GM12878 (cell line): Measurements from ENCODE around the gene NIPSNAP3A. TPM values are rescaled to one million over a fixed set of nuclear protein-coding genes. Genes with fewer than 3 reads are reported as not detected.

ENCODE experiments used
- ATAC-seq: fragments of 200-7000 bp; cut with Tn5 transposase; 3 replicates; pipeline ENCODE4 v1.9.1; 2020; ENCODE audit warnings: mild to moderate bottlenecking, moderate library complexity
- BruUV-seq: library from RNA; stranded (reverse); fragments of 400-500 nt; replicated peaks from 2 replicates; lab custom pipeline; 2021; lab: Mats Ljungman, UMichigan
- CTCF ChIA-PET: fragments of 300-600 bp; sonication (Branson Sonifier 250); formaldehyde crosslinking; extraction: SDS; loops from one replicate; lab custom pipeline; 2021; ENCODE audit warnings: inconsistent platforms; lab: Yijun Ruan, JAX
- POLR2A ChIA-PET: fragments of 350-600 bp; formaldehyde crosslinking; extraction: SDS; loops from one replicate; lab custom pipeline; 2021; ENCODE audit warnings: inconsistent platforms; lab: Charles Lee
- RAD21 ChIA-PET: fragments of 300-600 bp; sonication (Branson Sonifier 250); formaldehyde crosslinking; loops from one replicate; lab custom pipeline; 2023; ENCODE audit warnings: antibody characterized with exemption; ENCODE audit not compliant: unreplicated experiment; lab: Charles Lee
- SMC1A ChIA-PET: fragments of 300-600 bp; sonication (Branson Sonifier 250); formaldehyde crosslinking; loops from one replicate; lab custom pipeline; 2023; ENCODE audit not compliant: unreplicated experiment, uncharacterized antibody; lab: Charles Lee
- DNase-seq: peaks from one replicate; pipeline ENCODE4 v3.0.0-alpha.2; 2011; ENCODE audit warnings: low read depth, low spot score
- FAIRE-seq: peaks from 3 replicates; lab custom pipeline; 2011; peaks lifted over from hg19 to GRCh38; lab: Jason Lieb, UNC
- H2AFZ ChIP-seq: 2 replicates; pipeline ENCODE4 v1.6.0; 2011; ENCODE audit warnings: low read depth, low read length, control low read depth; ENCODE audit not compliant: control insufficient read depth
- H3K27ac ChIP-seq: 2 replicates; pipeline ENCODE4 v1.5.1; 2011; ENCODE audit warnings: control low read depth; ENCODE audit not compliant: control insufficient read depth, insufficient read depth
- H3K27me3 ChIP-seq, 2 experiments: replicated peaks in 1 of 2; 2 replicates each; pipeline versions ENCODE4 v1.6.0 to v1.6.1; 2011; ENCODE audit warnings: low read length in 1 of 2; ENCODE audit not compliant: control insufficient read depth in 2 of 2, insufficient read depth in 2 of 2
- H3K36me3 ChIP-seq, 2 experiments: 2 replicates each; pipeline ENCODE4 v1.5.1; 2011; ENCODE audit warnings: low read length in 1 of 2; ENCODE audit not compliant: control insufficient read depth in 2 of 2, insufficient read depth in 2 of 2
- H3K4me1 ChIP-seq: 2 replicates; pipeline ENCODE4 v1.6.1; 2011; ENCODE audit warnings: mild to moderate bottlenecking, low read length, moderate library complexity, mixed read lengths; ENCODE audit not compliant: control insufficient read depth, insufficient read depth
- H3K4me2 ChIP-seq: 2 replicates; pipeline ENCODE4 v1.6.0; 2011; ENCODE audit warnings: control low read depth; ENCODE audit not compliant: control insufficient read depth, insufficient read depth
- H3K4me3 ChIP-seq: fragments of 200-600 bp; sonication (generic); 2 replicates; pipeline ENCODE4 v1.5.1; 2016
- H3K79me2 ChIP-seq: 2 replicates; pipeline ENCODE4 v1.6.0; 2011; ENCODE audit warnings: low read length; ENCODE audit not compliant: control insufficient read depth, insufficient read depth
- H3K9ac ChIP-seq: 2 replicates; pipeline ENCODE4 v1.8.0; 2011; ENCODE audit warnings: low read length, control low read depth, mixed read lengths; ENCODE audit not compliant: control insufficient read depth, insufficient read depth
- H3K9me3 ChIP-seq: replicated peaks from 3 replicates; pipeline ENCODE4 v1.5.1; 2011; ENCODE audit warnings: mild to moderate bottlenecking, low read length; ENCODE audit not compliant: control insufficient read depth, insufficient read depth
- H4K20me1 ChIP-seq: 2 replicates; pipeline ENCODE4 v1.6.0; 2011; ENCODE audit not compliant: control insufficient read depth, insufficient read depth
- BACH1 ChIP-seq: fragments of 450-650 bp; IDR thresholded peaks from 2 replicates; pipeline ENCODE4 v1.6.1; 2017; ENCODE audit warnings: mild to moderate bottlenecking, borderline replicate concordance
- BHLHE40 ChIP-seq, 2 experiments: fragments of 450-650 bp in 1 of 2; IDR thresholded peaks; 2 replicates each; pipeline ENCODE4 v1.6.1; 2011 to 2017; ENCODE audit warnings: low read depth in 2 of 2, borderline replicate concordance in 1 of 2, improper control_type of control experiment in 1 of 2, low read length in 1 of 2, mild to moderate bottlenecking in 1 of 2
- CBFB ChIP-seq: IDR thresholded peaks from 2 replicates; pipeline ENCODE4 v1.6.1; 2016; ENCODE audit warnings: antibody characterized with exemption, low read depth
- CREM ChIP-seq: IDR thresholded peaks from 2 replicates; pipeline ENCODE4 v1.6.1; 2014; ENCODE audit warnings: antibody characterized with exemption, low read depth
- KLF5 ChIP-seq: fragments of 450-650 bp; IDR thresholded peaks from 2 replicates; pipeline ENCODE4 v1.6.1; 2014; ENCODE audit warnings: mild to moderate bottlenecking; ENCODE audit not compliant: partially characterized antibody
- MLLT1 ChIP-seq: fragments of 450-650 bp; IDR thresholded peaks from 2 replicates; pipeline ENCODE4 v1.6.1; 2016; ENCODE audit warnings: mild to moderate bottlenecking
- NFXL1 ChIP-seq: fragments of 450-650 bp; IDR thresholded peaks from 2 replicates; pipeline ENCODE4 v1.6.1; 2017; ENCODE audit warnings: antibody characterized with exemption, mild to moderate bottlenecking, borderline replicate concordance
- NR2C2 ChIP-seq: IDR thresholded peaks from 2 replicates; pipeline ENCODE4 v1.6.1; 2011; ENCODE audit warnings: borderline replicate concordance, low read depth; ENCODE audit not compliant: control insufficient read depth, insufficient read length
- RAD51 ChIP-seq: fragments of 450-650 bp; IDR thresholded peaks from 2 replicates; pipeline ENCODE4 v1.6.1; 2016; ENCODE audit warnings: moderate library complexity, mild to moderate bottlenecking, inconsistent platforms
- SREBF1 ChIP-seq: IDR thresholded peaks from 2 replicates; pipeline ENCODE4 v1.6.1; 2012; ENCODE audit warnings: mild to moderate bottlenecking, low read length
- SUPT20H ChIP-seq: IDR thresholded peaks from 2 replicates; pipeline ENCODE4 v1.6.1; 2011; ENCODE audit warnings: low read depth, mild to moderate bottlenecking, low read length, moderate library complexity, borderline replicate concordance; ENCODE audit not compliant: control insufficient read depth
- TAF1 ChIP-seq: IDR thresholded peaks from 2 replicates; pipeline ENCODE4 v1.6.1; 2011; ENCODE audit warnings: mild to moderate bottlenecking, low read depth, low read length, borderline replicate concordance
- ZNF217 ChIP-seq: fragments of 450-650 bp; IDR thresholded peaks from 2 replicates; pipeline ENCODE4 v1.6.1; 2017; ENCODE audit warnings: antibody characterized with exemption, mild to moderate bottlenecking
- ZNF24 ChIP-seq: fragments of 450-650 bp; IDR thresholded peaks from 2 replicates; pipeline ENCODE4 v1.6.1; 2017; ENCODE audit warnings: antibody characterized with exemption, mild to moderate bottlenecking
- ZNF622 ChIP-seq: fragments of 450-650 bp; IDR thresholded peaks from 2 replicates; pipeline ENCODE4 v1.6.1; 2017; ENCODE audit warnings: mild to moderate bottlenecking, inconsistent platforms
- WGBS: methylation state at CpG from one replicate; pipeline ENCODE4 v1.1.6; 2016; ENCODE audit warnings: low lambda C conversion rate; ENCODE audit not compliant: insufficient replicate concordance, insufficient coverage; ENCODE audit errors: missing lambda C conversion rate; 5-methylcytosine and 5-hydroxymethylcytosine counted together
- in situ Hi-C: fragments of 300-500 bp; cut with MboI; formaldehyde crosslinking; loops from 9 replicates; pipeline ENCODE4 v1.14.3; 2018; ENCODE audit warnings: mixed read lengths
- intact Hi-C: fragments of 100-400 bp; cut with micrococcal nuclease; formaldehyde crosslinking; loops from one replicate; pipeline ENCODE4 v1.14.2; 2022; ENCODE audit not compliant: unreplicated experiment
- polyA plus RNA-seq, 11 experiments: library from polyadenylated mRNA; depleted of rRNA in 4 of 11; unstranded in 6 of 11; stranded (reverse) in 5 of 11; fragments of >200 nt; fragmentation: Nextera tagmentation in 4 of 11; fragmentation: Illumina TruSeq in 1 of 11; extraction: Ambion mirVana in 4 of 11; extraction: Trizol in 1 of 11; gene quantifications; 1 replicate in 1 of 11; 2 replicates in 10 of 11; pipeline versions ENCODE4 v1.2.1 to v1.2.3, GENCODE V29; 2011 to 2016; ENCODE audit warnings: inconsistent platforms in 2 of 11, missing spikeins in 2 of 11, low read depth in 1 of 11
- total RNA-seq, 4 experiments: library from RNA; depleted of rRNA in 3 of 4; stranded (reverse); fragments of >200 nt in 3 of 4; fragmentation: Illumina TruSeq in 1 of 4; extraction: Trizol in 1 of 4; gene quantifications; 2 replicates each; pipeline versions ENCODE4 v1.2.1 to v1.2.3, GENCODE V29; 2013 to 2021
- TF ChIP-seq, protein P1 (sequence below): fragments of 450-650 bp; IDR thresholded peaks from 2 replicates; pipeline ENCODE4 v1.6.1; 2017; ENCODE audit warnings: mild to moderate bottlenecking, moderate library complexity

Gene NIPSNAP3A
- total and polyA plus RNA-seq, 10 of the 15 experiments (the other 5 are each of a cell fraction or from before 2014, with no cell fraction given) = 19.1 to 87.2 (median 34.0) TPM

GRCh38 chr9:104794070-104794469 lies 46.6 kb downstream of the NIPSNAP3A start:
- BruUV-seq = no TSS peak
- no peaks in the 10 kb centered on the region for H3K9me3 ChIP-seq
- ChIA-PET RAD21 (no interaction called here), POLR2A (no interaction called here), SMC1A (no interaction called here), CTCF (no interaction called here)
- TF ChIP-seq KLF5 (no peak), RAD51 (no peak), MLLT1 (no peak), ZNF217 (no peak), TAF1 (no peak), ZNF622 (no peak), BACH1 (no peak), SUPT20H (no peak), SREBF1 (no peak), ZNF24 (no peak), NFXL1 (no peak), NR2C2 (no peak), CBFB (no peak), CREM (no peak), BHLHE40 (IDR thresholded peaks at IDR 0.05; ENCODE audit: borderline replicate concordance in 1 of 2, low read depth in 2 of 2, low read length in 1 of 2) (no peak)
- TF ChIP-seq, protein P1, sequence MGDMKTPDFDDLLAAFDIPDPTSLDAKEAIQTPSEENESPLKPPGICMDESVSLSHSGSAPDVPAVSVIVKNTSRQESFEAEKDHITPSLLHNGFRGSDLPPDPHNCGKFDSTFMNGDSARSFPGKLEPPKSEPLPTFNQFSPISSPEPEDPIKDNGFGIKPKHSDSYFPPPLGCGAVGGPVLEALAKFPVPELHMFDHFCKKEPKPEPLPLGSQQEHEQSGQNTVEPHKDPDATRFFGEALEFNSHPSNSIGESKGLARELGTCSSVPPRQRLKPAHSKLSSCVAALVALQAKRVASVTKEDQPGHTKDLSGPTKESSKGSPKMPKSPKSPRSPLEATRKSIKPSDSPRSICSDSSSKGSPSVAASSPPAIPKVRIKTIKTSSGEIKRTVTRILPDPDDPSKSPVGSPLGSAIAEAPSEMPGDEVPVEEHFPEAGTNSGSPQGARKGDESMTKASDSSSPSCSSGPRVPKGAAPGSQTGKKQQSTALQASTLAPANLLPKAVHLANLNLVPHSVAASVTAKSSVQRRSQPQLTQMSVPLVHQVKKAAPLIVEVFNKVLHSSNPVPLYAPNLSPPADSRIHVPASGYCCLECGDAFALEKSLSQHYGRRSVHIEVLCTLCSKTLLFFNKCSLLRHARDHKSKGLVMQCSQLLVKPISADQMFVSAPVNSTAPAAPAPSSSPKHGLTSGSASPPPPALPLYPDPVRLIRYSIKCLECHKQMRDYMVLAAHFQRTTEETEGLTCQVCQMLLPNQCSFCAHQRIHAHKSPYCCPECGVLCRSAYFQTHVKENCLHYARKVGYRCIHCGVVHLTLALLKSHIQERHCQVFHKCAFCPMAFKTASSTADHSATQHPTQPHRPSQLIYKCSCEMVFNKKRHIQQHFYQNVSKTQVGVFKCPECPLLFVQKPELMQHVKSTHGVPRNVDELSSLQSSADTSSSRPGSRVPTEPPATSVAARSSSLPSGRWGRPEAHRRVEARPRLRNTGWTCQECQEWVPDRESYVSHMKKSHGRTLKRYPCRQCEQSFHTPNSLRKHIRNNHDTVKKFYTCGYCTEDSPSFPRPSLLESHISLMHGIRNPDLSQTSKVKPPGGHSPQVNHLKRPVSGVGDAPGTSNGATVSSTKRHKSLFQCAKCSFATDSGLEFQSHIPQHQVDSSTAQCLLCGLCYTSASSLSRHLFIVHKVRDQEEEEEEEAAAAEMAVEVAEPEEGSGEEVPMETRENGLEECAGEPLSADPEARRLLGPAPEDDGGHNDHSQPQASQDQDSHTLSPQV = no peak
- no peaks in the 10 kb centered on the region for H3K36me3 ChIP-seq
- H3K4me3 ChIP-seq = no peak overlapping the region
- FAIRE-seq = no peak
- intact Hi-C loops = no loop called here
- H2AFZ ChIP-seq = no peak overlapping the region
- no peak for ATAC-seq
- no peak overlapping the region for H3K27ac ChIP-seq
- H3K9ac ChIP-seq = no peak overlapping the region
- H3K79me2 ChIP-seq = no peaks in the 10 kb centered on the region
- H4K20me1 ChIP-seq = no peaks in the 10 kb centered on the region
- H3K4me1 ChIP-seq = no peaks in the 10 kb centered on the region
- no peaks in the 10 kb centered on the region; a peak in 1 of 4 replicates for H3K27me3 ChIP-seq
- in situ Hi-C loops = no loop called here
- DNase-seq = no peak
- 52% methylated on average over 2 of the region's 2 CpGs for WGBS
- no peak overlapping the region for H3K4me2 ChIP-seq
